Ecto neural progenitor cell (in vitro differentiated cells): Measurements from ENCODE around the gene ITGA11.
A peak's percentile ranks its signal among the peaks of the same experiment; 100 is the strongest.

Experiments used
- DNase-seq: peaks from one replicate; pipeline ENCODE4 v3.0.0-alpha.2; 2018; ENCODE audit warnings: low spot score

The ITGA11 gene

GRCh38 chr15:68431792-68432401 lies at the start of gene ITGA11:
Gene ITGA11 (minus strand): TSS chr15:68432163. CDS start chr15:68432066, 97 bp downstream.
- peak; percentile 87 for DNase-seq

- no peak for DNase-seq
Measured at GRCh38 chr15:68481321-68481720, 49.4 kb upstream of the ITGA11 start.

GRCh38 chr15:68480296-68480695 lies 48.3 kb upstream of the ITGA11 start:
- DNase-seq = no peak

DNA sequence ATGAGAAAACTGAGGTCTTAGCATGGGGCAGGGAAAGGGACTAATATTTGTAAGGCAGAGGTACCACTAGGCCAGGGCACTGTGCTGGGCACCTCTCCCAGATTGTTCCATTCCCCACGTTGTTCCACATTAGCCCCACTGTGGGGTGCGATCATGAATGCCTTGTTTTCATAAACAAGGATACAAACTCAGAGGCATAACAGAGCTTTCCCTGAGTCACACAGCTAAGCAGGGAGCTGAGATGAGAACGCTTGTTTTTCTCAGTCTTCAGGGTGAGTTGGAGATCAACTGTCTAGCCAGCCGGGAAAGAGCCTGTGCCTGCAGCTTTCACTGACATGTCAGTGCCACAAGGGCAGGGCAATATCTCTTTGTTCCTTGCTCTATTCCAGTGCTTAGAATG lies 47.9 kb upstream of the ITGA11 start:
- no peak for DNase-seq

DNA sequence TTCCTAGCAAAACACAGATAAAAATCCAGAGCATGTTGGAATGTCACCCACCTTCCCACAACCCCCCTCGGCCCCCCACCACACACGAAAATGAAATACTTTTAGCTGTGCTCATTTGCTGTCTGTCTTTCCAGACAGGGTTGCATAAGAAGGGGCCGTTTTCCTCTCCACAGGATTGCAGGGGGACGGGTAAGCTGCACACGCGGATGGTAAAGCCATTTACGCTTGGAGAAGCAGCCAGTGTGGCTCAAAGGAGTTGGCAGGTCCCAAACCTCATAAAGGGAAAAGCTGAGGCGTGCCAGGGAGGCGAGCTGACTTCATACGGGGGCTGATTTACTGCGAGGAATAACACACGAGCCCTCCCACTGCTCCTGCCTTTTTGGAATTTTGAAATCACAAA lies 47.4 kb upstream of the ITGA11 start:
- DNase-seq = no peak

GRCh38 chr15:68478853-68479252 lies 46.9 kb upstream of the ITGA11 start:
- no peak for DNase-seq

- DNase-seq = no peak
Measured at GRCh38 chr15:68475449-68475848, 43.5 kb upstream of the ITGA11 start.

DNA sequence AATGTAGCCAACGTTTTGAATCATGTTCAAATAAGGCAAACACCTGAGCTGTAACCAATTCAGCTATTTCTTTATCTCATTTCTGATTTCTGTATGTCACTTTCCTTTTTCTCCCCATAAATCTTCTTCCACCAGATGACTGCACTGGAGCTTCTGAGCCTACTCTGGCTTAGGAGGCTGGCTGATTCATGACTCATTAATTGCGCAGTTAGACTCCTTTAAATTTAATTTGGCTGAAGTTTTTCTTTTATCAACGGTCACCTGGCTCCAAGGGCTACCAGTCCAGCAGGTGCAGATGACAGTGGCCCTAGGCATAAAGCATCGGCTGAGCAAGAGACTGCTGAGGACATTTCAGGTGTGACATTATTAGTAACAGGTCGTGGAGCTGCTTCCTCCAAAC lies 39.6 kb upstream of the ITGA11 start:
- DNase-seq = no peak

GRCh38 chr15:68470976-68471375 lies 39.0 kb upstream of the ITGA11 start:
- no peak for DNase-seq

GRCh38 chr15:68470049-68470742 lies 38.2 kb upstream of the ITGA11 start:
- DNase-seq = no peak

GRCh38 chr15:68469162-68470048 lies 37.4 kb upstream of the ITGA11 start:
- DNase-seq = no peak

DNA sequence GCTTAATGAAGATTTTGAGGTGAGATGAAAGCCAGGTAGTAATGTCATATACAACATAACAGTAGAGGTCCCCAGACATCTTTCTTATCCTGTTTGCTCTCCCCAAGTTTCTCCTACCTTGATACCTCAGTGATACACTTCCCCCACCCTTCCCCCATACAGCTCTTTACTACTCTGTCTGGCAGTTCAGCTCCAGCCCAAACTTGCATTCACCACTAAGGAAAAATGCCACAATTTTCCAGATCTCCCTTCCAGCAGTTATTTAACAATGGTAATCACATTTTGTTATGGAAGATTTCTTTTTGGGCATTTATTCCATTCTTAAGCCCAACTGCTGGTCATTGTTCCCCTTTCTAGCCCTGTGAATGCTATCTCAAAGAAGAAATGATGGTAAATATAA lies 34.9 kb upstream of the ITGA11 start:
- no peak for DNase-seq

GRCh38 chr15:68465861-68466560 lies 34.0 kb upstream of the ITGA11 start:
- no peak for DNase-seq

- no peak for DNase-seq
Measured at GRCh38 chr15:68464448-68465090, 32.6 kb upstream of the ITGA11 start.

DNA sequence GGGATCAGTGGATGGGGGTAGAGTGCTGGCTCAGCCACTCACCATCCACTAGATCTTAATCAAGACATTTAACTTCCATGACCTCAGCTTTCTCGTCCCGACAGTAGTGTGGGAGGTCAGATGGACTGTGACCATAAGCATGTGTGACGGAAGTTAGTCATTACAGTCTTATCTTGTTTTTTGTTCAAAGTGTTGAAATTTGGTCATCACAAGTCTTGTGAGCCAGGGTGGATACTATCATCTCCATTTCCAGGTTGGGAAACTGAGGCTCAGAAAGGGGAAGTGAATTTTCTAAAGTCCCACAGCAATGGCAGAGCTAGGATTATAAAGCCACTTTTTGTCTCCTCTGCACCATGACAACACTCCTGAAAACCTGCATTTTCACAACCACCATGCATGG lies 32.0 kb upstream of the ITGA11 start:
- no peak for DNase-seq

DNA sequence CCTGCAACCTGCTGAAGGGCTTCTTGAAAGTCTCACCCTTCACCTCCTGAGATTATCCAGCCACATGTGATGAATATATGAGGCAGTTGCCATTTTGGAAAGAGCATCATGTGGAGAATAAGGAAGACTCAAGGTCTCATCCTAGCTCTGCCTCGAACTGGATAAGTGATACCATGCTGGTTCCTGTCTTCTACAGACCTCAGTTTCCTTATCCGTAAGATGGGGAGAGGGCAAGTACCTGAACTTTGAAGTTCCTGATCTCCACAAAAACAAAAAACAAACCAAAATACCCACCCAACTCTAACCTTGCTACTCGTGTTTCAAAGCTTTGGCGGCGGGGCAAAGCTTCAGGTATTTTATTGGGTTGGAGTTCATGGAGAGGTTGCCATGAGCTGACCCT lies 31.5 kb upstream of the ITGA11 start:
- no peak for DNase-seq

DNA sequence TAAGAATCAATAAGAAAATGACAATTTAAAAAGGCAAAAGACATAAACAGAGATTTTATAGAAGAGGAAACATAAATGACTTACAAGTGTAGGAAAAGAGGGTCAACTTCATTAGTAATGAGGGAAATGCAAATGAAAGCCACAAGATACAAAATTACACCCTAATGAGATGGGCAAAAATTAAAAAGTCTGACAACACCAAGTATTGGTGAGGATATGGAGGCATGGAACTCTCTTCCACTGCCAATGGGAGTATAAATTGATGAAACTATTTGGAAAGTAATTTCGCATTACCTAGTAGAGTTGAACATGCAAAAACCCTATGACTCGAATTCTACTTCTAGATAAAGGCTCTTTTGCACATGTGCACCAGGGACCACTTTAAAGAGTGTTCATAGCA lies 28.2 kb upstream of the ITGA11 start:
- DNase-seq = no peak

DNA sequence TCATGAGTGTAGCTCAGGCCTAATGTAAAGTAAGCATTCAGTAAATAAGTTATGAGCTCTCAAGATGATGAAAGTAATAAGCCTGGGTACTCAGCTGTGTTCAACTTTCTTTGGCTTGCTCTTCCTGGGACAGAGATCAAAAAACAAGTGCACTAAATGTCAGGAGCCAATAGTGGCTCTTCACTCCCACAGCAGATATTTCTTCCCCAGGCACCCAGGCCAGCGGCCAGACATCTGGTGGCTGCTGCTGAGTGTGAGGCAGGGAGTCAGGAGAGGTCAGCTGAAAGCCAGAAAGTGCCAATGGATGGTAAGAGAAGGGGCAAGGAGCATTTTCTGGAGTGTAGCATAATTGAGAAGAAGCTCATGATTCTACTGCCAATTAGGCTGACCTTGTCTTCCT lies 18.2 kb upstream of the ITGA11 start:
- no peak for DNase-seq

DNA sequence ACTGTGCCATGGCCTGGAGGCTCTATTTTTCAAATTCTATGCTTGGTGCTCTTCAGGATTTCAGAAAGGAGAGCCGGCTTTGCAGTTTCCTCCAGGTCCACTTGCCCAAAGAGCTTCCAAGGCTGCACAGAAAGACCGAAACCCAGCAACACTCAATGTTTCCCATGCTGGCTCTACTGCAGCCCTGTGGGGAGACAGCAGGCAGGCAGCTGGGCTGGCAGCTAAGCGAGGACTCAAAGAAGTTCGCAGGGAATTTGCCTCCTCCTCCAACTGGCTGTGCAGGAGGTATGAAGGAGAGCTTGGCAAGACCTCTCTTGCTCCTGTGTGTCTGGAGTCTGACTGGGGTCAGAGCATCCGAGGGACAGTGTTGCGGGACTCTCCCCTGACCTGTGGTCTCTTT lies 17.4 kb upstream of the ITGA11 start:
- DNase-seq = no peak

- no peak for DNase-seq
Measured at GRCh38 chr15:68447976-68448755, 16.2 kb upstream of the ITGA11 start.

- DNase-seq = no peak
Measured at GRCh38 chr15:68447209-68447608, 15.2 kb upstream of the ITGA11 start.
